Fibroblast of lung (primary cell): ENCODE data around the gene ROBO1.

ENCODE experiments used
- CTCF ChIP-seq, 2 donors: IDR thresholded peaks in 1 of 2; conservative IDR thresholded peaks in 1 of 2; 1 replicate in 1 of 2; 2 replicates in 1 of 2; pipeline ENCODE4 v1.5.1; 2011 to 2012; ENCODE audit warnings: low read length in 2 of 2, control low read depth in 1 of 2, inconsistent platforms in 1 of 2, low read depth in 1 of 2, mild to moderate bottlenecking in 1 of 2
- EZH2 ChIP-seq: IDR thresholded peaks from 2 replicates; pipeline ENCODE4 v1.5.1; 2012; ENCODE audit warnings: low read length, control low read depth, mild to moderate bottlenecking; ENCODE audit errors: missing control alignments

DNA sequence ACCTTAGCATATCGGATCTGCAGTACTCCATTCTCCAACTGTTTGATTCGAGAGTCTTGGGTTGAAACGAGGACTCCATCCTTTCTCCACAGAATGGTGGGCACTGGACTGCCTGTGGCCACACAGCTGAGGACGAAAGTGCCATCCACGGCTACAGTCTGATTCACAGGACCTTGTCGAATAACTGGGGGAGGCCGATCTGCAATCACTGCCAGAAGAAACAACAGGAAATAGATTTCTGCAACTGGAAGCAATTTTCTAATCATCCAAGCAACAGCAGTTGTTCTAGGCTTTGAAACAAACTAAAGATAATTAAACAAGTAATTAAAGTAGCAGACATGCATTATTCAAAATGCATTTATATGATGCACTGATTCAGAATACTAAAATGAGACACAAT is 1097.7 kb downstream of the ROBO1 start:
- TF ChIP-seq CTCF (conservative IDR thresholded peaks at IDR 0.05 in 1 of 2, IDR thresholded peaks at IDR 0.05 in 1 of 2; ENCODE audit: low read depth in 1 of 2, low read length in 2 of 2) = no peak
- TF ChIP-seq EZH2 = no peak
